Right lobe of liver (tissue), 6 donors: ENCODE results near the gene SLC17A7. TPM values are rescaled to one million over a fixed set of nuclear protein-coding genes. Genes with fewer than 3 reads are reported as not detected.
A peak's percentile ranks its signal among the peaks of the same experiment; 100 is the strongest.

Experiments used
- ATAC-seq, 4 donors: fragments of 200-7000 bp; cut with Tn5 transposase; one replicate each; pipeline ENCODE4 v1.9.1; 2020; ENCODE audit warnings: mild to moderate bottlenecking in 4 of 4, moderate library complexity in 4 of 4
- DNase-seq, 3 donors: peaks; one replicate each; pipeline ENCODE4 v3.0.0-alpha.2; 2020
- H3K27ac ChIP-seq, 3 donors: fragments of 200-600 bp; one replicate each; pipeline ENCODE4 v1.8.0; 2022
- H3K27me3 ChIP-seq, 2 donors: fragments of 200-600 bp; one replicate each; pipeline ENCODE4 v1.8.0; 2022
- H3K36me3 ChIP-seq, 4 donors: fragments of 200-600 bp; sonication (generic) in 1 of 4; one replicate each; pipeline versions ENCODE4 v1.5.1 to v1.8.0; 2017 to 2022; ENCODE audit warnings: control low read depth in 1 of 4
- H3K4me1 ChIP-seq, 4 donors: fragments of 200-600 bp; sonication (generic) in 1 of 4; one replicate each; pipeline versions ENCODE4 v1.5.1 to v1.8.0; 2017 to 2022; ENCODE audit warnings: control low read depth in 1 of 4
- H3K4me3 ChIP-seq, 3 donors: fragments of 200-600 bp; one replicate each; pipeline ENCODE4 v1.8.0; 2022
- H3K9me3 ChIP-seq, 4 donors: fragments of 200-600 bp; sonication (generic) in 1 of 4; one replicate each; pipeline versions ENCODE4 v1.5.1 to v1.8.0; 2017 to 2022; ENCODE audit warnings: control low read depth in 1 of 4
- CTCF ChIP-seq, 4 donors: fragments of 200-600 bp in 3 of 4; fragments of 450-650 bp in 1 of 4; IDR thresholded peaks; one replicate each; pipeline versions ENCODE4 v1.5.1 to v1.8.0; 2016 to 2022; ENCODE audit warnings: antibody characterized with exemption in 4 of 4, mild to moderate bottlenecking in 2 of 4
- POLR2A ChIP-seq: fragments of 450-650 bp; IDR thresholded peaks from one replicate; pipeline ENCODE4 v1.6.1; 2017; ENCODE audit warnings: antibody characterized with exemption, mild to moderate bottlenecking
- WGBS: methylation state at CpG from one replicate; pipeline ENCODE4 v1.1.6; 2018; ENCODE audit warnings: low coverage, low lambda C conversion rate; ENCODE audit not compliant: insufficient coverage; ENCODE audit errors: missing lambda C conversion rate; 5-methylcytosine and 5-hydroxymethylcytosine counted together
- intact Hi-C, 2 donors: fragments of 100-400 bp; cut with DNase I; formaldehyde crosslinking; loops; one replicate each; pipeline versions ENCODE4 v1.11.2 to v1.14.1; 2022
- total RNA-seq, 6 experiments: library from RNA; depleted of rRNA in 2 of 6; stranded (reverse); fragments of >200 nt in 2 of 6; fragmentation: NEBNext Ultra II Directional in 3 of 6; extraction: Animal tissue kit (Norgen Biotek cat#: 25700) in 3 of 6; gene quantifications; one replicate each; pipeline versions ENCODE4 v1.1.0 to v1.2.4, GENCODE V29; 2016 to 2023
- donor health status: DM: no; HTN: yes; CAD: no.
- donor health status: DM: no; HTN: no; CAD: no.
- donor health status: DM: no; HTN: no; CAD: no.
- donor health status: DM: no; HTN: yes; CAD: no.
- donor health status: DM: no; HTN: yes; CAD: no.

Gene SLC17A7
- total RNA-seq, 6 experiments from 2014 or later = 0.13 TPM; not detected in 5

- ATAC-seq = no peak
- Histone ChIP-seq H3K36me3 (no peaks in the 10 kb centered on the region), H3K4me1 (no peaks in the 10 kb centered on the region), H3K27me3 (peaks cover 0 to 5% of the 10 kb centered on the region in 2 donors), H3K27ac (no peak overlapping the region), H3K9me3 (no peaks in the 10 kb centered on the region), H3K4me3 (no peak overlapping the region)
- intact Hi-C loops = loop anchor here in 1 of 2 donors (2.0 kb wide), 1 partner anchor 49 kb away; no protein-coding TSS in a partner anchor
- 46% methylated on average over 2 of the region's 5 CpGs for WGBS
- no peak for DNase-seq
- TF ChIP-seq CTCF (IDR thresholded peaks at IDR 0.05) (no peak), POLR2A (no peak)
Observed at GRCh38 chr19:49393881-49394280, 47.4 kb downstream of the SLC17A7 start.

- Histone ChIP-seq H3K27ac (no peak overlapping the region), H3K9me3 (no peaks in the 10 kb centered on the region), H3K27me3 (peaks cover 0 to 5% of the 10 kb centered on the region in 2 donors), H3K36me3 (no peaks in the 10 kb centered on the region), H3K4me1 (no peaks in the 10 kb centered on the region), H3K4me3 (no peak overlapping the region)
- ATAC-seq (peak; percentile 86 to 92 (median 89)), DNase-seq (peak; percentile 78 to 81 (median 79))
- TF ChIP-seq POLR2A (no peak), CTCF (IDR thresholded peaks at IDR 0.05) (peak; percentile 79 to 83 (median 81))
- intact Hi-C loops = loop anchor here in 1 of 2 donors (2.0 kb wide), 1 partner anchor 51 kb away; no protein-coding TSS in a partner anchor
- 24% methylated on average over 10 of the region's 14 CpGs for WGBS
Observed at GRCh38 chr19:49391581-49392399, 49.5 kb downstream of the SLC17A7 start.

GRCh38 chr19:49390929-49391359, 50.4 kb downstream of the SLC17A7 start:
- 39% methylated on average over 8 of the region's 9 CpGs for WGBS
- DNase-seq (no peak), ATAC-seq (no peak)
- intact Hi-C loops = no loop called here
- Histone ChIP-seq H3K27ac (no peak overlapping the region), H3K27me3 (peaks cover 0 to 5% of the 10 kb centered on the region in 2 donors), H3K4me1 (no peaks in the 10 kb centered on the region), H3K9me3 (no peaks in the 10 kb centered on the region), H3K4me3 (no peak overlapping the region), H3K36me3 (no peaks in the 10 kb centered on the region)
- TF ChIP-seq POLR2A (no peak), CTCF (IDR thresholded peaks at IDR 0.05) (no peak)

- intact Hi-C loops = no loop called here
- Histone ChIP-seq H3K27ac (no peak overlapping the region), H3K27me3 (peaks cover 0 to 5% of the 10 kb centered on the region in 2 donors), H3K4me3 (no peak overlapping the region), H3K4me1 (no peaks in the 10 kb centered on the region), H3K36me3 (no peaks in the 10 kb centered on the region), H3K9me3 (no peaks in the 10 kb centered on the region)
- 43% methylated on average over 7 of the region's 26 CpGs for WGBS
- no peak for ATAC-seq
- no peak for TF ChIP-seq CTCF (IDR thresholded peaks at IDR 0.05)
- no peak for TF ChIP-seq POLR2A
- DNase-seq = no peak
Observed at GRCh38 chr19:49390131-49390928, 51.0 kb downstream of the SLC17A7 start.
